ENCODE data around the gene ILDR2.

Gene ILDR2

DNA sequence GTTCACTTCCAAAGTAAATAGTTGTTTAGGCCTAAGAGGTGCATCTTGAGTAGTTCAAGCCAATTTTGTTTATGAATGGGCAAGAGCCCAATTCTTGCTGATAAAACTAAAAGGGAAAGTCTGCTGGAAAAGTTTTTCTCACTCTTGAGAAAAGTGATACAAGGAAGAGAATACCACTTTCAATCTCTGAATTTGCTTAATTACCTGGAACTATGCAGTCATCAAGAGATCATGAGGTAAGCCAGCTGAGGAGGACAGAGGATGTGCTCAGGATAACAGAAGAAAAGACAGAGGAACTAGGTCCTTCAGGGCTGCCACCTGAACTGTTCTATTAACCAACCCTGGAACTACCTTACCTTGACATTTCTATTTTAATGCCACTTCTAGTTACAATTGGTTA is 42.2 kb downstream of the ILDR2 start:
- TF ChIP-seq, protein P1, sequence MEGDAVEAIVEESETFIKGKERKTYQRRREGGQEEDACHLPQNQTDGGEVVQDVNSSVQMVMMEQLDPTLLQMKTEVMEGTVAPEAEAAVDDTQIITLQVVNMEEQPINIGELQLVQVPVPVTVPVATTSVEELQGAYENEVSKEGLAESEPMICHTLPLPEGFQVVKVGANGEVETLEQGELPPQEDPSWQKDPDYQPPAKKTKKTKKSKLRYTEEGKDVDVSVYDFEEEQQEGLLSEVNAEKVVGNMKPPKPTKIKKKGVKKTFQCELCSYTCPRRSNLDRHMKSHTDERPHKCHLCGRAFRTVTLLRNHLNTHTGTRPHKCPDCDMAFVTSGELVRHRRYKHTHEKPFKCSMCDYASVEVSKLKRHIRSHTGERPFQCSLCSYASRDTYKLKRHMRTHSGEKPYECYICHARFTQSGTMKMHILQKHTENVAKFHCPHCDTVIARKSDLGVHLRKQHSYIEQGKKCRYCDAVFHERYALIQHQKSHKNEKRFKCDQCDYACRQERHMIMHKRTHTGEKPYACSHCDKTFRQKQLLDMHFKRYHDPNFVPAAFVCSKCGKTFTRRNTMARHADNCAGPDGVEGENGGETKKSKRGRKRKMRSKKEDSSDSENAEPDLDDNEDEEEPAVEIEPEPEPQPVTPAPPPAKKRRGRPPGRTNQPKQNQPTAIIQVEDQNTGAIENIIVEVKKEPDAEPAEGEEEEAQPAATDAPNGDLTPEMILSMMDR (IDR thresholded peaks at IDR 0.05), result no peak

DNA sequence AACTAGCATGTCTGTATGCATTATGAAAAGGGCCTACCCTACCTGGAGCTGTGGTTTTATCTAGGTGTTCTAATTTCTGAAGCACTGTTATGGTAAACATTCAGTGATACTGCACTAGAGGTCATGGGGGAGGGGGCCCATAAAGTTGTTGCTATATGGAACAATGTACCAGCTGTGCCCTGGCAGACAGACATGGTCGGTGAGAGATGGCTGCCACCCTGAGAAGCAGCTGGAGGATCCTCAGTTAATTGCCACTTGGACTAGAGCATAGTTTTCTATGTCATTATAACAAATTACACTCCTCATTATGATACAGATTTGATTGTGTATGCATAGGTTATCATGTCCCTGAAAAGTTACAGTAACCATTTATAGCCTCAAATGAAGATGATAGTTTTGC is 45.4 kb downstream of the ILDR2 start:
- TF ChIP-seq, protein P1 (IDR thresholded peaks at IDR 0.05), result no peak

DNA sequence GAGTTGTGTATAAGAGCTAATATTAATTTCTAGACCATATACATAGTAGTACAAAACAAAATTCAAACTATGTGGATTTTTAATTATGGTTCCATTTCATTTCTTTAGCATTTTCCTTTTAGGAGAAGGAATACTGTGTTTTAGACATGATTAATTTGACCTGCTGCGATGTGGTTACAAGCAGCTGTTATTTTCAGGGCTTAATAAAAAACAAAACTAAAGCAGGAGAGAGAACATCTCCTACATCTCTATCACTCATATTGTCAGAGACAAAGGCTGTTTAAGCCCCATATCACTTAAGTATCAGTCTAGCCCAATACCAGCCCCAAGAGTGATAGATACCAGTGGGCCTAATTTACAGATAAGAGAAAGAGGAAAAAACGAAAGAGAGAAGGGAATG is 47.6 kb downstream of the ILDR2 start:
- TF ChIP-seq, protein P1 (IDR thresholded peaks at IDR 0.05), result no peak

DNA sequence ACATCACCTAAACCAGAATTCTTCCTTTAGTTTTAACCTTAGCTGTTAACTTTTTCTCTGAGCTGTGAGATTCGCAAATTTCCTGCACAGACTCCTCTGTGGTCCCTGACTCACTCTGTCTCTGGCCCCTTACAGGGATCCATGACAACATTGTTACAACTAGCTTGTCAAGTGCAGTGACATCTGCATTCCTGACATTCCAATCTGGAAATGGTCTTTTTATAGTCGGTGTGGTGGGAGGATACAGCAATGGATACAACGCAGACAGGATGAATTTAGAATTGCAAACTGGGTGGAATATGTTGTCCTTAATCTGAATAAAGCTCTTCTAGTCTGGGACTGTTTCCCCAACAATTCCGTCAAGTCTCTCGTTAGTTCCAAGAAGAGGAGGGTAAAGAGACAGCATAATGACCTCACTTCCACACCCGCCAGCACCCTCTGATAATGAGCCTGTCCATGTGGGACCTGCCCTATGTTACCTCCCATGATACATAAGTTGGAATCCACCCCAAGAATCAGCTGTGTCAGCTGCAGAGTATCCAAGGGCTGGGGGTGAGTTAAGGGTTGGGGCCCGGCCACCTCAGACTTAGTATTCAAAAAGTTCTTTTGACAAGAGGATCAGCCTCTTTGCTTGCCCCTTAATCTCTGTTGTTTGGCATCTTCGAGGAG is 49.4 kb downstream of the ILDR2 start:
- TF ChIP-seq, protein P1 (IDR thresholded peaks at IDR 0.05), result no peak

DNA sequence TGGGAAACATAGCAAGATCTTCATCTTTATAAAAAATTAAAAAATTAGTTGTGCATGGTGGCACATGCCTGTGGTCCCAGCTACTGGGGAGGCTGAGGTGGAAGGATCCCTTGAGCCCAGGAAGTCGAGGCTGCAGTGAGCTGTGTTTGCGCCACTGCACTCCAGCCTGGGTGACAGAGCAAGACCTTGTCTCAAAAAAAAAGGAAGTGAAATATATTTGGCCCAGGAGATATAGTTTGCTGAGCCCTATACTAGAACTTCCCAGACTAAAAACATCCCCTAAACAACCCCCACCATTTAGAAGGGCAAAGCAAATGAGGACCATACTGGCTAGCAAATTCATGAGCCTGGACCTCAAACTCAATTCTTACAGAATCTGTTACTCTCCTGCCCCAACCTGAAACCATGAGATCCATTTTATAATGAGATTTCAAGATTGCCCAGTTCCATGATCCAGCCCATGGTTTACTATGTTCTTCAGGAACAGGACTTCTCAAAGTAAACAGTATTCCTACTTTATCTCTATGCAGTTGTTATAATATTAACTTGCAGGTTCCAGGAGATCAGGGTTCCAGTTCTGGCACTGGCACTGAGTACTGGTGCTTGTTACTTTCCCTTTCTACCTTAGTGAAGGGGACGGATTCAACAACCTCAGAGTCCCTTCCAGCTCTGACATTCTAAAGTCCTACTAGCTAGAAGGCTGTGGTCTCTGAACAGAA is 50.4 kb downstream of the ILDR2 start:
- TF ChIP-seq, protein P1 (IDR thresholded peaks at IDR 0.05), result no peak

DNA sequence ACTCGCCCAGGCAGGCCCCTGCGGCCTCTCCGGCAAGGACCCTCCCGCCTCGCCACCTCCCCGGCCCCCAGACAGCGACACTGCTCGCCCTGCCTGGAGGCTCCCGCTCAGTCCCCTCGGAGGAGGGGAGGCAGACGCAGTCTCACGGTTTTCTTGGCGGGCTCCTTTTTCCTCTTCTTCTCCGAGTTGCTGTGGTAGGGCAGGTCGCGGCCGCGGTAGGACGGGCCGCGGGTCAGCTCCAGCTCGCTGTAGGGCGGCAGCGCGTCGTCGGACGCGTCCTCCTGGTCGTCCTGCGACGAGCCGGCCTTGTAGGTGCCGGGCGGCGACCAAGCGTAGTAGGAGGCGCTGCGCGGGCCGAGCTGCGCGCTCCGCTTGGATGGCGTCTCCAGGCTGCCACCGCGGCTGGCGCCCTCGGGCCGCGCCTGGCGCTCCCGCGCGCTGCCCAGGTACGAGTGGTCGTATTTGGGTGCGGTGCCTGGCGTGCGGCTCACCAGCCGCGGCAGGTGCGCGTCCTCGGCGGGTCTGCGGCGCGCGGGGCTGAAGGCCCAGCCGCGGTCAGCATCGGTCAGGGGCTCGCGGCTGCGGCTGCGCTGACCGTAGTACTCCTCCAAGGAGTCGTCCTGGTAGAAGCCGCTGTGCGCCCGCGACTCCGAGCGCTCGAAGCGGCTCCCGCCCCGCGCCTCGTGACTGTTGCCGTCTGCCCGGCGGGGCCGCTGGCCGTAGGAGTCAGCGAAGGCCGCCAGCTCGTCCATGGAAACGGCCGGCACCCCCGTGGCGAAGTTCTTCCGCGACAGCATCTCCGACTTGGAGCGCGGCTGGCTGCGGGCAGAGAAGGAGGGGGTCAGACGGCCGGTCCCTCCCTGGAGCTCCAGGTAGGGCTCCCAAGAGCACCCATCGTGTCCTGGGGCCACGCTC is 54.5 kb downstream of the ILDR2 start:
- TF ChIP-seq, protein P1 (IDR thresholded peaks at IDR 0.05), result no peak

DNA sequence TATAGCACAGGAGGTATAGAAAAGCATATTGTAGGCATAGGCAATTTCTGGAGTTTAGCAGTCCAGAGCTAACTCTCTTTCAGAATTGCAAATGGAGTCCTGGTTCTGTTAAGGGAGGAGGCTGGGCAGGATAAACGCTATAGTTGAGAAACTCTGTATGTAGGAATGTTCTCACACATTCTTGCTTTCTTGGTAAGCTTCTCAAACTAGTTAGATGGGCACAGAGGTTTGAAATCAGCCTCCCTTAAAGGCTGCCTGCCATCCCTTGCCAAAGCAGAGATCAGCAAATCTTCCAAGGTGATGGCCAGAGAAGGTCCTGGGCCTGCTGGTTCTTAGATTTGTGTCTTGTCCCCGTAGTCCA is 56.4 kb downstream of the ILDR2 start:
- TF ChIP-seq, protein P1 (IDR thresholded peaks at IDR 0.05), result no peak

Measured in LNCAP (cell line).